Endothelial cell of hepatic sinusoid (primary cell): Measurements from ENCODE around the gene FBLN7.

Source experiments
- in situ Hi-C: cut with HindIII; loops from 2 replicates; pipeline ENCODE4 v1.10.0; 2017; ENCODE audit warnings: low sequenced_read_pairs

FBLN7 gene

GRCh38 chr2:112156152-112156986, 18.2 kb downstream of the FBLN7 start:
- in situ Hi-C loops: no loop called here

- in situ Hi-C loops: no loop called here
Observed at GRCh38 chr2:112157472-112157871, 19.3 kb downstream of the FBLN7 start.

- in situ Hi-C loops: no loop called here
Observed at GRCh38 chr2:112159454-112159921, 21.3 kb downstream of the FBLN7 start.

- in situ Hi-C loops: no loop called here
Observed at GRCh38 chr2:112160283-112161250, 22.4 kb downstream of the FBLN7 start.

- in situ Hi-C loops: no loop called here
Observed at GRCh38 chr2:112161431-112162145, 23.4 kb downstream of the FBLN7 start.

- in situ Hi-C loops: no loop called here
Observed at GRCh38 chr2:112162341-112162740, 24.2 kb downstream of the FBLN7 start.

GRCh38 chr2:112162956-112163355, 24.8 kb downstream of the FBLN7 start:
- in situ Hi-C loops: no loop called here

GRCh38 chr2:112163541-112163981, 25.4 kb downstream of the FBLN7 start:
- in situ Hi-C loops: no loop called here

- in situ Hi-C loops: no loop called here
Observed at GRCh38 chr2:112164876-112165275, 26.7 kb downstream of the FBLN7 start.

- in situ Hi-C loops: no loop called here
Observed at GRCh38 chr2:112165296-112165695, 27.1 kb downstream of the FBLN7 start.

GRCh38 chr2:112166806-112167499, 28.8 kb downstream of the FBLN7 start:
- in situ Hi-C loops: no loop called here

GRCh38 chr2:112168422-112169124, 30.4 kb downstream of the FBLN7 start:
- in situ Hi-C loops: no loop called here

- in situ Hi-C loops: no loop called here
Observed at GRCh38 chr2:112170495-112170894, 32.3 kb downstream of the FBLN7 start.

- in situ Hi-C loops: no loop called here
Observed at GRCh38 chr2:112173646-112174319, 35.6 kb downstream of the FBLN7 start.

- in situ Hi-C loops: no loop called here
Observed at GRCh38 chr2:112174383-112174782, 36.2 kb downstream of the FBLN7 start.

GRCh38 chr2:112175333-112175732, 37.1 kb downstream of the FBLN7 start:
- in situ Hi-C loops: no loop called here

GRCh38 chr2:112175958-112176573, 37.9 kb downstream of the FBLN7 start:
- in situ Hi-C loops: no loop called here

GRCh38 chr2:112181571-112182290, 43.5 kb downstream of the FBLN7 start:
- in situ Hi-C loops: no loop called here
